Skin epidermis (tissue), 12 donors: ENCODE measurements around the gene MEF2A.
"Not testable (repeated sequence)": the region's sequence is repeated elsewhere in the genome, so short reads cannot be mapped to it uniquely, and the experiment has no call there.

Experiments used
- H3K27ac ChIP-seq, 21 experiments: fragments of 200-600 bp; sonication (generic) in 11 of 21; one replicate each; pipeline ENCODE4 v1.5.0; 2020; ENCODE audit warnings: mild to moderate bottlenecking in 3 of 21, inconsistent platforms in 2 of 21, moderate library complexity in 2 of 21
- H3K4me3 ChIP-seq, 7 experiments: fragments of 200-600 bp; sonication (generic) in 2 of 7; one replicate each; pipeline ENCODE4 v1.5.0; 2020; ENCODE audit warnings: inconsistent platforms in 2 of 7, mild to moderate bottlenecking in 2 of 7, moderate library complexity in 1 of 7

MEF2A gene

GRCh38 chr15:99736702-99737101 lies 170.9 kb downstream of the MEF2A start:
- H3K4me3 ChIP-seq, result no peak overlapping the region
- no peak overlapping the region for H3K27ac ChIP-seq

- no peak overlapping the region for H3K27ac ChIP-seq
- H3K4me3 ChIP-seq, result no peak overlapping the region
Measured at GRCh38 chr15:99738021-99738847, 172.4 kb downstream of the MEF2A start.

GRCh38 chr15:99741835-99742234 lies 176.1 kb downstream of the MEF2A start:
- Histone ChIP-seq H3K4me3 (no peak overlapping the region), H3K27ac (no peak overlapping the region)

- Histone ChIP-seq H3K27ac (no peak overlapping the region), H3K4me3 (no peak overlapping the region)
Measured at GRCh38 chr15:99744142-99744541, 178.4 kb downstream of the MEF2A start.

GRCh38 chr15:99745370-99746086 lies 179.7 kb downstream of the MEF2A start:
- Histone ChIP-seq H3K4me3 (no peak overlapping the region), H3K27ac (no peak overlapping the region)

GRCh38 chr15:99749386-99749785 lies 183.6 kb downstream of the MEF2A start:
- Histone ChIP-seq H3K27ac (peak overlapping the region in 1 of 21 experiments; percentile 22), H3K4me3 (no peak overlapping the region)

GRCh38 chr15:99750326-99750725 lies 184.5 kb downstream of the MEF2A start:
- H3K27ac ChIP-seq, result peak overlapping the region in 1 of 21 experiments; percentile 22
- H3K4me3 ChIP-seq, result not testable (repeated sequence)

GRCh38 chr15:99752556-99752955 lies 186.8 kb downstream of the MEF2A start:
- Histone ChIP-seq H3K4me3 (no peak overlapping the region), H3K27ac (no peak overlapping the region)

GRCh38 chr15:99753066-99753465 lies 187.3 kb downstream of the MEF2A start:
- Histone ChIP-seq H3K4me3 (no peak overlapping the region), H3K27ac (no peak overlapping the region)

- Histone ChIP-seq H3K4me3 (no peak overlapping the region), H3K27ac (no peak overlapping the region)
Measured at GRCh38 chr15:99755692-99756409, 190.1 kb downstream of the MEF2A start.

- Histone ChIP-seq H3K4me3 (no peak overlapping the region), H3K27ac (no peak overlapping the region)
Measured at GRCh38 chr15:99762288-99762687, 196.5 kb downstream of the MEF2A start.

- Histone ChIP-seq H3K4me3 (no peak overlapping the region), H3K27ac (no peak overlapping the region)
Measured at GRCh38 chr15:99763827-99764226, 198.0 kb downstream of the MEF2A start.

- Histone ChIP-seq H3K27ac (no peak overlapping the region), H3K4me3 (no peak overlapping the region)
Measured at GRCh38 chr15:99764522-99764921, 198.7 kb downstream of the MEF2A start.
